ENCODE measurements around the gene POLH. TPM values are rescaled to one million over a fixed set of nuclear protein-coding genes. Genes with fewer than 3 reads are reported as not detected.

POLH gene
- total and polyA plus RNA-seq, 9 of the 15 experiments (the other 6 are each of a cell fraction or from before 2014, with no cell fraction given): 5.8 to 31.6 (median 20.6) TPM

- intact Hi-C loops (cut with micrococcal nuclease) (loop anchor here (10.0 kb wide), 1 partner anchor 594 kb away; the partner anchor contains the start of gene SLC29A1), in situ Hi-C loops (cut with MboI) (no loop called here)
- peak; percentile 87 to 98 (median 93) for DNase-seq (ENCODE audit: extremely low read depth in 1 of 4, low spot score in 3 of 4)
- peak overlapping the region; percentile 99 for H3K4me2 ChIP-seq (ENCODE audit: insufficient read depth, low read length)
- peaks cover 51% of the 10 kb centered on the region for H3K79me2 ChIP-seq (ENCODE audit: control insufficient read depth, insufficient read depth, low read length)
- H2AFZ ChIP-seq (ENCODE audit: low read depth, low read length): peak overlapping the region; percentile 52
- peak overlapping the region; percentile 95 to 98; a peak in 3 of 4 replicates for H3K9ac ChIP-seq (ENCODE audit: insufficient read depth in 1 of 2, low read depth in 2 of 2, low read length in 2 of 2)
- peak; percentile 8 for ATAC-seq
- peak overlapping the region; percentile 97 for H3K27ac ChIP-seq (ENCODE audit: extremely low read depth, low read depth, low read length)
- no peaks in the 10 kb centered on the region for H3K9me3 ChIP-seq (replicated peaks; ENCODE audit: control insufficient read depth, insufficient read depth, low read depth, low read length)
- no TSS peak for BruUV-seq (replicated peaks)
- H3K27me3 ChIP-seq (ENCODE audit: control insufficient read depth in 2 of 2, insufficient read depth in 2 of 2, low read length in 2 of 2): no peaks in the 10 kb centered on the region; a peak in 1 of 5 replicates
- 0 out of 2 replicates have a peak, but pooled peaks cover under 1% of the 10 kb centered on the region for H4K20me1 ChIP-seq (replicated peaks; ENCODE audit: control insufficient read depth, insufficient read depth, low read length)
- 0% methylated on average over 1 of the region's 1 CpG for WGBS (ENCODE audit: insufficient coverage, low coverage, missing lambda C conversion rate)
- POLR2A ChIA-PET: interaction anchor here (0.6 to 11.8 kb wide), 13 partner anchors 12 to 1341 kb away, joined by 3 to 206 read pairs (median 4); partner anchors contain the start of genes RSPH9 and VEGFA
- peaks cover 41 to 65% of the 10 kb centered on the region in 2 experiments for H3K4me1 ChIP-seq (replicated peaks in 1 of 2; ENCODE audit: control insufficient read depth in 2 of 2, insufficient read depth in 2 of 2, low read length in 2 of 2)
- H3K4me3 ChIP-seq: peak overlapping the region; percentile 58
- peak; percentile 94 for FAIRE-seq
- CTCF ChIA-PET (ENCODE audit: low intra/inter-chr PET ratio): interaction anchor here (1.6 kb wide), 1 partner anchor 142 kb away, joined by 4 read pairs; no protein-coding TSS in a partner anchor
- H3K9me1 ChIP-seq (ENCODE audit: control insufficient read depth, insufficient read depth, low read length): peaks cover 3% of the 10 kb centered on the region
- H3K36me3 ChIP-seq (ENCODE audit: control insufficient read depth, insufficient read depth, low read length): peaks cover 15% of the 10 kb centered on the region; the same call in 2 of the 3 replicates
- peak; percentile 56; the same call in 1 of the 2 replicates for TF ChIP-seq ZNF668 (CRISPR knock-in tag; IDR thresholded peaks at IDR 0.05)
- no peak for TF ChIP-seq SMAD2 (IDR thresholded peaks at IDR 0.05; ENCODE audit: low read depth, low read length)
- no peak for TF ChIP-seq ELF2 (CRISPR knock-in tag; IDR thresholded peaks at IDR 0.05)
- TF ChIP-seq NFIX (CRISPR knock-in tag; IDR thresholded peaks at IDR 0.05; ENCODE audit: low read depth): no peak
- TF ChIP-seq CC2D1A (IDR thresholded peaks at IDR 0.05): peak; percentile 98
- no peak for TF ChIP-seq CHD4 (IDR thresholded peaks at IDR 0.05; ENCODE audit: insufficient read depth, insufficient replicate concordance, low read depth, low read length, poor library complexity, severe bottlenecking)
- TF ChIP-seq CCAR2 (IDR thresholded peaks at IDR 0.05; ENCODE audit: low read depth, low read length): no peak
- TF ChIP-seq NFYB (IDR thresholded peaks at IDR 0.05; ENCODE audit: extremely low read depth, insufficient read length): no peak
- TF ChIP-seq SMARCC2 (IDR thresholded peaks at IDR 0.05; ENCODE audit: low read depth): peak; percentile 98
- 0 out of 2 replicates have a peak, but pooled peaks have one; percentile 47 for TF ChIP-seq ZNF354B (CRISPR knock-in tag; IDR thresholded peaks at IDR 0.05)
- peak; percentile 92 for TF ChIP-seq BRD9 (IDR thresholded peaks at IDR 0.05; ENCODE audit: low read depth, partially characterized antibody)
- TF ChIP-seq ZNF212 (CRISPR knock-in tag; IDR thresholded peaks at IDR 0.05): no peak; the same call in 1 of the 2 replicates
- no peak for TF ChIP-seq CTCF (IDR thresholded peaks at IDR 0.05 in 2 of 3, conservative IDR thresholded peaks at IDR 0.05 in 1 of 3; ENCODE audit: insufficient read depth in 2 of 3, low read depth in 1 of 3, low read length in 3 of 3)
- peak; percentile 78 to 97 for TF ChIP-seq RCOR1 (IDR thresholded peaks at IDR 0.05; ENCODE audit: borderline replicate concordance in 1 of 2, low read depth in 2 of 2, low read length in 2 of 2)
- no peak for TF ChIP-seq HDAC8 (tag; IDR thresholded peaks at IDR 0.05)
- peak; percentile 67 for TF ChIP-seq TRIM28 (IDR thresholded peaks at IDR 0.05)
- TF ChIP-seq VEZF1 (CRISPR knock-in tag; IDR thresholded peaks at IDR 0.05): peak; percentile 67
- TF ChIP-seq RBM17 (IDR thresholded peaks at IDR 0.05; ENCODE audit: borderline replicate concordance, low read depth, low read length): no peak
- TF ChIP-seq KAT7 (CRISPR knock-in tag; IDR thresholded peaks at IDR 0.05; ENCODE audit: borderline replicate concordance): peak; percentile 81; the same call in 1 of the 2 replicates
- TF ChIP-seq RUNX1 (IDR thresholded peaks at IDR 0.05; ENCODE audit: low read depth): peak; percentile 83; the same call in 1 of the 2 replicates
Observed at GRCh38 chr6:43630980-43631619, 55.1 kb downstream of the POLH start.
